ENCODE measurements around the gene B3GALT6.

The B3GALT6 gene

GRCh38 chr1:1196431-1197187, 35.4 kb upstream of the B3GALT6 start:
- Histone ChIP-seq H3K36me3 (ENCODE audit: control insufficient read depth, insufficient read depth, low read length) (no peaks in the 10 kb centered on the region), H3K9me3 (ENCODE audit: control insufficient read depth, low read length) (peaks cover 5% of the 10 kb centered on the region), H3K4me3 (ENCODE audit: extremely low read depth, insufficient read depth, low read length, poor library complexity, severe bottlenecking) (no peak overlapping the region), H3K27ac (ENCODE audit: low read depth, low read length, severe bottlenecking) (no peak overlapping the region), H3K4me1 (ENCODE audit: control insufficient read depth, insufficient read depth, low read length, poor library complexity, severe bottlenecking) (no peaks in the 10 kb centered on the region)
- 84 to 88% methylated on average over 11 to 13 of the region's 13 CpGs for WGBS, 2 experiments (ENCODE audit: insufficient coverage in 2 of 2)

GRCh38 chr1:1197188-1197500, 34.9 kb upstream of the B3GALT6 start:
- 90% methylated on average over 6 of the region's 8 CpGs; no CpG with 5 or more reads in 1 of the 2 experiments for WGBS, 2 experiments (ENCODE audit: insufficient coverage in 2 of 2)
- no peaks in the 10 kb centered on the region for H3K36me3 ChIP-seq (ENCODE audit: control insufficient read depth, insufficient read depth, low read length)
- no peak overlapping the region for H3K27ac ChIP-seq (ENCODE audit: low read depth, low read length, severe bottlenecking)
- H3K4me1 ChIP-seq (ENCODE audit: control insufficient read depth, insufficient read depth, low read length, poor library complexity, severe bottlenecking), result no peaks in the 10 kb centered on the region
- H3K9me3 ChIP-seq (ENCODE audit: control insufficient read depth, low read length), result no peaks in the 10 kb centered on the region
- no peak overlapping the region for H3K4me3 ChIP-seq (ENCODE audit: extremely low read depth, insufficient read depth, low read length, poor library complexity, severe bottlenecking)

- H3K36me3 ChIP-seq (ENCODE audit: control insufficient read depth, insufficient read depth, low read length), result no peaks in the 10 kb centered on the region
- H3K27ac ChIP-seq (ENCODE audit: low read depth, low read length, severe bottlenecking), result no peak overlapping the region
- H3K4me3 ChIP-seq (ENCODE audit: extremely low read depth, insufficient read depth, low read length, poor library complexity, severe bottlenecking), result no peak overlapping the region
- H3K4me1 ChIP-seq (ENCODE audit: control insufficient read depth, insufficient read depth, low read length, poor library complexity, severe bottlenecking), result no peaks in the 10 kb centered on the region
- H3K9me3 ChIP-seq (ENCODE audit: control insufficient read depth, low read length), result no peaks in the 10 kb centered on the region
- 95 to 96% methylated on average over 42 to 44 of the region's 48 CpGs for WGBS, 2 experiments (ENCODE audit: insufficient coverage in 2 of 2)
These were observed 34.2 kb upstream of the B3GALT6 start for GRCh38 chr1:1197551-1198422.

GRCh38 chr1:1198423-1199140, 33.5 kb upstream of the B3GALT6 start:
- Histone ChIP-seq H3K4me1 (ENCODE audit: control insufficient read depth, insufficient read depth, low read length, poor library complexity, severe bottlenecking) (no peaks in the 10 kb centered on the region), H3K4me3 (ENCODE audit: extremely low read depth, insufficient read depth, low read length, poor library complexity, severe bottlenecking) (no peak overlapping the region), H3K27ac (ENCODE audit: low read depth, low read length, severe bottlenecking) (no peak overlapping the region), H3K9me3 (ENCODE audit: control insufficient read depth, low read length) (no peaks in the 10 kb centered on the region), H3K36me3 (ENCODE audit: control insufficient read depth, insufficient read depth, low read length) (no peaks in the 10 kb centered on the region)
- 86 to 90% methylated on average over 15 to 16 of the region's 23 CpGs for WGBS, 2 experiments (ENCODE audit: insufficient coverage in 2 of 2)

- no peaks in the 10 kb centered on the region for H3K4me1 ChIP-seq (ENCODE audit: control insufficient read depth, insufficient read depth, low read length, poor library complexity, severe bottlenecking)
- H3K27ac ChIP-seq (ENCODE audit: low read depth, low read length, severe bottlenecking), result no peak overlapping the region
- H3K9me3 ChIP-seq (ENCODE audit: control insufficient read depth, low read length), result no peaks in the 10 kb centered on the region
- 91 to 93% methylated on average over 22 of the region's 22 CpGs for WGBS, 2 experiments (ENCODE audit: insufficient coverage in 2 of 2)
- H3K4me3 ChIP-seq (ENCODE audit: extremely low read depth, insufficient read depth, low read length, poor library complexity, severe bottlenecking), result no peak overlapping the region
- no peaks in the 10 kb centered on the region for H3K36me3 ChIP-seq (ENCODE audit: control insufficient read depth, insufficient read depth, low read length)
These were observed 32.7 kb upstream of the B3GALT6 start for GRCh38 chr1:1199141-1199960.

GRCh38 chr1:1199961-1200875, 31.8 kb upstream of the B3GALT6 start:
- no peak overlapping the region for H3K27ac ChIP-seq (ENCODE audit: low read depth, low read length, severe bottlenecking)
- no peaks in the 10 kb centered on the region for H3K36me3 ChIP-seq (ENCODE audit: control insufficient read depth, insufficient read depth, low read length)
- H3K4me1 ChIP-seq (ENCODE audit: control insufficient read depth, insufficient read depth, low read length, poor library complexity, severe bottlenecking), result no peaks in the 10 kb centered on the region
- 83 to 88% methylated on average over 27 to 28 of the region's 31 CpGs for WGBS, 2 experiments (ENCODE audit: insufficient coverage in 2 of 2)
- no peaks in the 10 kb centered on the region for H3K9me3 ChIP-seq (ENCODE audit: control insufficient read depth, low read length)
- peak overlapping the region; percentile 40 for H3K4me3 ChIP-seq (ENCODE audit: extremely low read depth, insufficient read depth, low read length, poor library complexity, severe bottlenecking)

GRCh38 chr1:1200876-1201810, 30.9 kb upstream of the B3GALT6 start:
- Histone ChIP-seq H3K36me3 (ENCODE audit: control insufficient read depth, insufficient read depth, low read length) (no peaks in the 10 kb centered on the region), H3K9me3 (ENCODE audit: control insufficient read depth, low read length) (no peaks in the 10 kb centered on the region), H3K27ac (ENCODE audit: low read depth, low read length, severe bottlenecking) (no peak overlapping the region), H3K4me1 (ENCODE audit: control insufficient read depth, insufficient read depth, low read length, poor library complexity, severe bottlenecking) (no peaks in the 10 kb centered on the region), H3K4me3 (ENCODE audit: extremely low read depth, insufficient read depth, low read length, poor library complexity, severe bottlenecking) (peak overlapping the region; percentile 40)
- 3% methylated on average over 56 to 75 of the region's 109 CpGs for WGBS, 2 experiments (ENCODE audit: insufficient coverage in 2 of 2)

- Histone ChIP-seq H3K4me3 (ENCODE audit: extremely low read depth, insufficient read depth, low read length, poor library complexity, severe bottlenecking) (no peak overlapping the region), H3K27ac (ENCODE audit: low read depth, low read length, severe bottlenecking) (no peak overlapping the region), H3K36me3 (ENCODE audit: control insufficient read depth, insufficient read depth, low read length) (no peaks in the 10 kb centered on the region), H3K9me3 (ENCODE audit: control insufficient read depth, low read length) (no peaks in the 10 kb centered on the region), H3K4me1 (ENCODE audit: control insufficient read depth, insufficient read depth, low read length, poor library complexity, severe bottlenecking) (no peaks in the 10 kb centered on the region)
- WGBS, 2 experiments (ENCODE audit: insufficient coverage in 2 of 2), result 78 to 85% methylated on average over 20 to 24 of the region's 27 CpGs
These were observed 29.0 kb upstream of the B3GALT6 start for GRCh38 chr1:1202831-1203560.

Data from mesodermal cell (in vitro differentiated cells).